NT2/D1 (cell line): ENCODE results near the gene SRGAP2B.
"Not testable (repeated sequence)": the region's sequence is repeated elsewhere in the genome, so short reads cannot be mapped to it uniquely, and the experiment has no call there.

ENCODE experiments used
- DNase-seq: peaks from one replicate; pipeline ENCODE4 v3.0.0-alpha.2; 2011; ENCODE audit warnings: low read depth, low spot score
- H3K27me3 ChIP-seq: 2 replicates; pipeline ENCODE4 v1.6.0; 2011; ENCODE audit warnings: mild to moderate bottlenecking; ENCODE audit not compliant: insufficient read length, insufficient read depth
- H3K36me3 ChIP-seq: 2 replicates; pipeline ENCODE4 v1.6.1; 2011; ENCODE audit warnings: mild to moderate bottlenecking, low read length, mixed read lengths; ENCODE audit not compliant: insufficient read depth, insufficient read length
- H3K4me1 ChIP-seq: 2 replicates; pipeline ENCODE4 v1.5.1; 2011; ENCODE audit not compliant: insufficient read depth, insufficient read length
- H3K4me3 ChIP-seq: 2 replicates; pipeline ENCODE4 v1.5.1; 2011; ENCODE audit warnings: low read depth; ENCODE audit not compliant: insufficient read length
- H3K9ac ChIP-seq: 2 replicates; pipeline ENCODE4 v1.6.0; 2011; ENCODE audit warnings: low read depth; ENCODE audit not compliant: insufficient read length
- H3K9me3 ChIP-seq: 2 replicates; pipeline ENCODE4 v1.5.1; 2011; ENCODE audit warnings: mild to moderate bottlenecking, low read length; ENCODE audit not compliant: insufficient read depth

The SRGAP2B gene

GRCh38 chr1:145053428-145053827, 41.7 kb downstream of the SRGAP2B start:
- H3K9ac ChIP-seq, H3K27me3 ChIP-seq, H3K4me3 ChIP-seq, DNase-seq, H3K36me3 ChIP-seq, H3K9me3 ChIP-seq, H3K4me1 ChIP-seq: not testable (repeated sequence)

- DNase-seq, H3K4me1 ChIP-seq, H3K36me3 ChIP-seq, H3K27me3 ChIP-seq, H3K9ac ChIP-seq, H3K4me3 ChIP-seq, H3K9me3 ChIP-seq: not testable (repeated sequence)
These were observed 42.9 kb downstream of the SRGAP2B start for GRCh38 chr1:145052019-145052776.

GRCh38 chr1:145048181-145048856, 46.8 kb downstream of the SRGAP2B start:
- not testable (repeated sequence) for H3K4me1 ChIP-seq, H3K9ac ChIP-seq, H3K36me3 ChIP-seq, H3K4me3 ChIP-seq, DNase-seq, H3K9me3 ChIP-seq, H3K27me3 ChIP-seq

- not testable (repeated sequence) for H3K27me3 ChIP-seq, H3K36me3 ChIP-seq, H3K9me3 ChIP-seq, H3K4me1 ChIP-seq, H3K4me3 ChIP-seq, DNase-seq, H3K9ac ChIP-seq
These were observed 47.6 kb downstream of the SRGAP2B start for GRCh38 chr1:145047553-145047952.

GRCh38 chr1:145045571-145046273, 49.4 kb downstream of the SRGAP2B start:
- H3K27me3 ChIP-seq, H3K4me1 ChIP-seq, DNase-seq, H3K9ac ChIP-seq, H3K36me3 ChIP-seq, H3K9me3 ChIP-seq, H3K4me3 ChIP-seq: not testable (repeated sequence)

- H3K9me3 ChIP-seq, H3K9ac ChIP-seq: not testable (repeated sequence)
These were observed 53.6 kb downstream of the SRGAP2B start for GRCh38 chr1:145041519-145041918.

GRCh38 chr1:145036019-145036418, 59.1 kb downstream of the SRGAP2B start:
- not testable (repeated sequence) for H3K9me3 ChIP-seq, H3K4me3 ChIP-seq, H3K36me3 ChIP-seq, H3K4me1 ChIP-seq, H3K27me3 ChIP-seq, DNase-seq, H3K9ac ChIP-seq

More at GRCh38 chr1:145041519-145041918, 53.6 kb downstream of the SRGAP2B start:
- not testable (repeated sequence) for H3K4me1 ChIP-seq, H3K27me3 ChIP-seq, H3K36me3 ChIP-seq, DNase-seq, H3K4me3 ChIP-seq

GRCh38 chr1:145033523-145033922, 61.6 kb downstream of the SRGAP2B start:
- H3K36me3 ChIP-seq, DNase-seq, H3K9me3 ChIP-seq, H3K4me1 ChIP-seq, H3K9ac ChIP-seq, H3K4me3 ChIP-seq, H3K27me3 ChIP-seq: not testable (repeated sequence)

GRCh38 chr1:145027251-145027650, 67.9 kb downstream of the SRGAP2B start:
- H3K9ac ChIP-seq, H3K36me3 ChIP-seq, DNase-seq, H3K4me3 ChIP-seq, H3K9me3 ChIP-seq, H3K27me3 ChIP-seq, H3K4me1 ChIP-seq: not testable (repeated sequence)

GRCh38 chr1:145025286-145025685, 69.8 kb downstream of the SRGAP2B start:
- H3K36me3 ChIP-seq, H3K9ac ChIP-seq, H3K27me3 ChIP-seq, H3K9me3 ChIP-seq, H3K4me3 ChIP-seq, DNase-seq, H3K4me1 ChIP-seq: not testable (repeated sequence)

GRCh38 chr1:145022259-145022658, 72.9 kb downstream of the SRGAP2B start:
- H3K9me3 ChIP-seq, H3K36me3 ChIP-seq, H3K4me3 ChIP-seq, H3K27me3 ChIP-seq, H3K9ac ChIP-seq, DNase-seq, H3K4me1 ChIP-seq: not testable (repeated sequence)

- H3K4me3 ChIP-seq, H3K9me3 ChIP-seq, H3K9ac ChIP-seq, DNase-seq, H3K4me1 ChIP-seq, H3K27me3 ChIP-seq, H3K36me3 ChIP-seq: not testable (repeated sequence)
These were observed 73.4 kb downstream of the SRGAP2B start for GRCh38 chr1:145021749-145022148.
